Measurements from ENCODE around the gene ZFPL1.

The ZFPL1 gene

GRCh38 chr11:65078151-65078550, 5.9 kb upstream of the ZFPL1 start:
- no peak overlapping the region for H3K27ac ChIP-seq (ENCODE audit: low read depth, low read length)
- H3K9ac ChIP-seq (ENCODE audit: low read depth, low read length), result no peak overlapping the region
- H3K36me3 ChIP-seq (ENCODE audit: insufficient read depth, low read length), result peaks cover 65% of the 10 kb centered on the region

GRCh38 chr11:65078786-65079342, 5.2 kb upstream of the ZFPL1 start:
- 90% methylated on average over 9 of the region's 9 CpGs for WGBS
- H3K9me3 ChIP-seq (ENCODE audit: insufficient read depth, low read depth, low read length), result no peaks in the 10 kb centered on the region
- no peaks in the 10 kb centered on the region for H3K27me3 ChIP-seq (ENCODE audit: insufficient read depth, low read length)
- no peak overlapping the region for H3K9ac ChIP-seq (ENCODE audit: low read depth, low read length)
- peaks cover 65% of the 10 kb centered on the region for H3K36me3 ChIP-seq (ENCODE audit: insufficient read depth, low read length)
- peaks cover 6% of the 10 kb centered on the region; the same call in 1 of the 2 replicates for H3K4me1 ChIP-seq (ENCODE audit: insufficient read depth, low read length)
- H3K27ac ChIP-seq (ENCODE audit: low read depth, low read length), result no peak overlapping the region
- H3K4me3 ChIP-seq (ENCODE audit: low read length), result no peak overlapping the region

More at GRCh38 chr11:65078151-65078550, 5.9 kb upstream of the ZFPL1 start:
- H3K9me3 ChIP-seq (ENCODE audit: insufficient read depth, low read depth, low read length), result no peaks in the 10 kb centered on the region
- H3K27me3 ChIP-seq (ENCODE audit: insufficient read depth, low read length), result no peaks in the 10 kb centered on the region
- H3K4me3 ChIP-seq (ENCODE audit: low read length), result no peak overlapping the region
- peaks cover 6% of the 10 kb centered on the region; the same call in 1 of the 2 replicates for H3K4me1 ChIP-seq (ENCODE audit: insufficient read depth, low read length)
- WGBS, result 89% methylated on average over 3 of the region's 3 CpGs

GRCh38 chr11:65083134-65083833, 738 bp upstream of the ZFPL1 start:
- WGBS, result 4% methylated on average over 13 of the region's 13 CpGs
- H3K36me3 ChIP-seq (ENCODE audit: insufficient read depth, low read length), result peaks cover 72% of the 10 kb centered on the region
- peak overlapping the region; percentile 97 for H3K27ac ChIP-seq (ENCODE audit: low read depth, low read length)
- H3K9me3 ChIP-seq (ENCODE audit: insufficient read depth, low read depth, low read length), result no peaks in the 10 kb centered on the region
- H3K4me1 ChIP-seq (ENCODE audit: insufficient read depth, low read length), result peaks cover 6% of the 10 kb centered on the region; the same call in 1 of the 2 replicates
- H3K27me3 ChIP-seq (ENCODE audit: insufficient read depth, low read length), result no peaks in the 10 kb centered on the region
- peak overlapping the region; percentile 97 for H3K9ac ChIP-seq (ENCODE audit: low read depth, low read length)
- peak overlapping the region; percentile 91 for H3K4me3 ChIP-seq (ENCODE audit: low read length)

- Histone ChIP-seq H3K36me3 (ENCODE audit: insufficient read depth, low read length) (peaks cover 63% of the 10 kb centered on the region), H3K4me1 (ENCODE audit: insufficient read depth, low read length) (peaks cover 6% of the 10 kb centered on the region; the same call in 1 of the 2 replicates), H3K4me3 (ENCODE audit: low read length) (peak overlapping the region; percentile 91), H3K27ac (ENCODE audit: low read depth, low read length) (peak overlapping the region; percentile 97), H3K9me3 (ENCODE audit: insufficient read depth, low read depth, low read length) (no peaks in the 10 kb centered on the region), H3K27me3 (ENCODE audit: insufficient read depth, low read length) (no peaks in the 10 kb centered on the region), H3K9ac (ENCODE audit: low read depth, low read length) (peak overlapping the region; percentile 97)
- 56% methylated on average over 23 of the region's 23 CpGs for WGBS
Measured at GRCh38 chr11:65084598-65085375, 765 bp downstream of the ZFPL1 start.

GRCh38 chr11:65085446-65085845, 1.4 kb downstream of the ZFPL1 start:
- H3K9ac ChIP-seq (ENCODE audit: low read depth, low read length), result no peak overlapping the region
- peaks cover 57% of the 10 kb centered on the region for H3K36me3 ChIP-seq (ENCODE audit: insufficient read depth, low read length)
- no peak overlapping the region for H3K27ac ChIP-seq (ENCODE audit: low read depth, low read length)
- WGBS, result 94% methylated on average over 4 of the region's 4 CpGs
- no peaks in the 10 kb centered on the region for H3K27me3 ChIP-seq (ENCODE audit: insufficient read depth, low read length)
- H3K4me1 ChIP-seq (ENCODE audit: insufficient read depth, low read length), result peaks cover 6% of the 10 kb centered on the region; the same call in 1 of the 2 replicates
- H3K4me3 ChIP-seq (ENCODE audit: low read length), result peak overlapping the region; percentile 91
- H3K9me3 ChIP-seq (ENCODE audit: insufficient read depth, low read depth, low read length), result no peaks in the 10 kb centered on the region

GRCh38 chr11:65086809-65087208, 2.8 kb downstream of the ZFPL1 start:
- Histone ChIP-seq H3K36me3 (ENCODE audit: insufficient read depth, low read length) (peaks cover 45% of the 10 kb centered on the region), H3K4me3 (ENCODE audit: low read length) (no peak overlapping the region), H3K9me3 (ENCODE audit: insufficient read depth, low read depth, low read length) (no peaks in the 10 kb centered on the region), H3K27ac (ENCODE audit: low read depth, low read length) (no peak overlapping the region), H3K4me1 (ENCODE audit: insufficient read depth, low read length) (peaks cover 6% of the 10 kb centered on the region; the same call in 1 of the 2 replicates), H3K27me3 (ENCODE audit: insufficient read depth, low read length) (no peaks in the 10 kb centered on the region), H3K9ac (ENCODE audit: low read depth, low read length) (no peak overlapping the region)
- 92% methylated on average over 8 of the region's 9 CpGs for WGBS

- Histone ChIP-seq H3K4me3 (ENCODE audit: low read length) (no peak overlapping the region), H3K36me3 (ENCODE audit: insufficient read depth, low read length) (peaks cover 41% of the 10 kb centered on the region), H3K9me3 (ENCODE audit: insufficient read depth, low read depth, low read length) (no peaks in the 10 kb centered on the region), H3K4me1 (ENCODE audit: insufficient read depth, low read length) (peaks cover 6% of the 10 kb centered on the region; the same call in 1 of the 2 replicates), H3K27ac (ENCODE audit: low read depth, low read length) (no peak overlapping the region), H3K9ac (ENCODE audit: low read depth, low read length) (no peak overlapping the region), H3K27me3 (ENCODE audit: insufficient read depth, low read length) (no peaks in the 10 kb centered on the region)
- WGBS, result 96% methylated on average over 11 of the region's 11 CpGs
Measured at GRCh38 chr11:65087216-65087615, 3.2 kb downstream of the ZFPL1 start.

GRCh38 chr11:65087827-65088226, 3.8 kb downstream of the ZFPL1 start:
- H3K27ac ChIP-seq (ENCODE audit: low read depth, low read length), result no peak overlapping the region
- H3K4me3 ChIP-seq (ENCODE audit: low read length), result no peak overlapping the region
- H3K9ac ChIP-seq (ENCODE audit: low read depth, low read length), result no peak overlapping the region
- peaks cover 3% of the 10 kb centered on the region; the same call in 1 of the 2 replicates for H3K4me1 ChIP-seq (ENCODE audit: insufficient read depth, low read length)
- peaks cover 37% of the 10 kb centered on the region for H3K36me3 ChIP-seq (ENCODE audit: insufficient read depth, low read length)
- H3K9me3 ChIP-seq (ENCODE audit: insufficient read depth, low read depth, low read length), result no peaks in the 10 kb centered on the region
- WGBS, result 96% methylated on average over 14 of the region's 15 CpGs
- no peaks in the 10 kb centered on the region for H3K27me3 ChIP-seq (ENCODE audit: insufficient read depth, low read length)

- no peaks in the 10 kb centered on the region for H3K4me1 ChIP-seq (ENCODE audit: insufficient read depth, low read length)
- no peaks in the 10 kb centered on the region for H3K27me3 ChIP-seq (ENCODE audit: insufficient read depth, low read length)
- no peak overlapping the region for H3K27ac ChIP-seq (ENCODE audit: low read depth, low read length)
- H3K9ac ChIP-seq (ENCODE audit: low read depth, low read length), result no peak overlapping the region
- H3K4me3 ChIP-seq (ENCODE audit: low read length), result no peak overlapping the region
- H3K9me3 ChIP-seq (ENCODE audit: insufficient read depth, low read depth, low read length), result no peaks in the 10 kb centered on the region
- H3K36me3 ChIP-seq (ENCODE audit: insufficient read depth, low read length), result peaks cover 36% of the 10 kb centered on the region
- WGBS, result 98% methylated on average over 4 of the region's 4 CpGs
Measured at GRCh38 chr11:65089621-65090020, 5.6 kb downstream of the ZFPL1 start.

GRCh38 chr11:65090628-65091027, 6.6 kb downstream of the ZFPL1 start:
- no peak overlapping the region for H3K9ac ChIP-seq (ENCODE audit: low read depth, low read length)

GRCh38 chr11:65095427-65095826, 11.4 kb downstream of the ZFPL1 start:
- Histone ChIP-seq H3K27ac (ENCODE audit: low read depth, low read length) (peak overlapping the region; percentile 37; the same call in 1 of the 2 replicates), H3K36me3 (ENCODE audit: insufficient read depth, low read length) (peaks cover 13% of the 10 kb centered on the region), H3K9ac (ENCODE audit: low read depth, low read length) (peak overlapping the region; percentile 88; the same call in 1 of the 2 replicates), H3K27me3 (ENCODE audit: insufficient read depth, low read length) (no peaks in the 10 kb centered on the region), H3K9me3 (ENCODE audit: insufficient read depth, low read depth, low read length) (no peaks in the 10 kb centered on the region), H3K4me3 (ENCODE audit: low read length) (peak overlapping the region; percentile 93), H3K4me1 (ENCODE audit: insufficient read depth, low read length) (peaks cover 3% of the 10 kb centered on the region; the same call in 1 of the 2 replicates)
- WGBS, result 91% methylated on average over 22 of the region's 22 CpGs

More at GRCh38 chr11:65090628-65091027, 6.6 kb downstream of the ZFPL1 start:
- Histone ChIP-seq H3K9me3 (ENCODE audit: insufficient read depth, low read depth, low read length) (no peaks in the 10 kb centered on the region), H3K4me1 (ENCODE audit: insufficient read depth, low read length) (no peaks in the 10 kb centered on the region), H3K4me3 (ENCODE audit: low read length) (no peak overlapping the region), H3K27ac (ENCODE audit: low read depth, low read length) (no peak overlapping the region), H3K36me3 (ENCODE audit: insufficient read depth, low read length) (peaks cover 30% of the 10 kb centered on the region), H3K27me3 (ENCODE audit: insufficient read depth, low read length) (no peaks in the 10 kb centered on the region)
- over 99% methylated on average over 4 of the region's 4 CpGs for WGBS

Measured in HUES64 (cell line).